NCI-H345 treated with DMSO at 0.1 percent for 48 hours (cell line): ENCODE results near the gene ITFG2.

Experiments
- DNase-seq: peaks from one replicate; lab custom pipeline; 2025; ENCODE audit not compliant: unreplicated experiment; lab: John Stamatoyannopoulos, UW

ITFG2 gene

DNA sequence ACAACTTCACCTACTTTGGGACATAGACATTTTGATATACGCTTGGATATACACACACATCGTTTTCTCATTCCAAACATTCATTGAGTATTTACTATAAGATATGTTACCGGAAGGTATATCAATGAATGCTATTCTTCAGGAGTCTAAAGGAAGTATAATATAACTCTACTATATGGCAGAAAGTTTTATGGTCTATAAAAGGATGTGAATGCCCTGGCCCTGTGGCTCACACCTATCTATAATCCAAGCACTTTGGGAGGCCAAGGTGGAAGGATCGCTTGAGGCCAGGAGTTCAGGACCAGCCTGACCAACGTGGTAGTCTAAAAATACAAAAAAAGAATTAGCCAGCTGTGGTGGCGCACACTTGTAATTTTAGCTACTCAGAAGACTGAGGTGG lies 16.8 kb downstream of the ITFG2 start:
- DNase-seq = no peak

DNA sequence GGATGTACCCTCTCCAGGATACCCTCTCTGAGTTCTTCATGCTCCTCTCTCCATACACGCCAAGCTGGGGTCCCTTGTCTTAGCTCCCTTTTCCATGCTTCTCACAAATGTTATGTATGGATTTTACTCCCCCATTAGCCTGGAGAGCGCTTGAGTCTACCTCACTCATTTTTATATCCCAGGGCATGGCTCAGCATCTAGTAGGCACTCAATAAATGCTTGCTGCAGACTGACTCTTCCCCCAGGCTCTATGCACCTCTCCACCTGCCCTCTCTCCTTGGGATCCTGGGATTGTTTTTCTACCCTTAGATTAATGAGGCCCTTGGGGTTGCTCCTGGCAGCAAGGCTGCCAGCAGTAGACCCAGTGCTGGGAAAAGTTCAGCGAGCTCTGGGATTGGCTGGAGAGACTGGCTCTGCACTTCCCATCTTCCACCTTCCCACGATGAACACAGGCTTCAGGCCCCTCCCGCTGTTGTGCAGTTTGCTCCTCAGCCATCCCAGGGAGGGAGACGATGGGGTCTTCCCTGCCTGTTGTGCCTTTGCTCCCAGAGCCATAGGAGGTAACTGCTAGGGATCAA lies 20.2 kb downstream of the ITFG2 start:
- DNase-seq = no peak

DNA sequence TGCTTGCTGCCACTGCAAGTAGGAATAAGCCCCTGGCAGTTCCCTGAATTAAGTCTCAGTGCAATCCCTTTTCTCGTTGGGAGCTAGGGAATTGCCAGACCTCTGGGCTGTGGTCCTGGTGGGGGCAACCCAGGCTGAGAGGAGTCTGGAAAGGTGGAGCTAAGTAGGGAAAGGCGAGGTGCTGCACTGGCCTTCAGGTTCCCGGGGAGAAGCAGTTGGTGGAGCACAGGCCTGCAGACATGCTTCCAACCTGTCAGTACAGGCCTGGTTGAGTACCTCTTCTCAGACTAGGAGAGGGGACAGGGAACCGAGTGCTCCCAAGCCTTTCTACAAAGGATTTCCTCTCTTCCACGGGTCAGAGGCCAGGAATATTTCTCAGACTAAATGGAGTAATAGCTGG lies 20.9 kb downstream of the ITFG2 start:
- DNase-seq = no peak

DNA sequence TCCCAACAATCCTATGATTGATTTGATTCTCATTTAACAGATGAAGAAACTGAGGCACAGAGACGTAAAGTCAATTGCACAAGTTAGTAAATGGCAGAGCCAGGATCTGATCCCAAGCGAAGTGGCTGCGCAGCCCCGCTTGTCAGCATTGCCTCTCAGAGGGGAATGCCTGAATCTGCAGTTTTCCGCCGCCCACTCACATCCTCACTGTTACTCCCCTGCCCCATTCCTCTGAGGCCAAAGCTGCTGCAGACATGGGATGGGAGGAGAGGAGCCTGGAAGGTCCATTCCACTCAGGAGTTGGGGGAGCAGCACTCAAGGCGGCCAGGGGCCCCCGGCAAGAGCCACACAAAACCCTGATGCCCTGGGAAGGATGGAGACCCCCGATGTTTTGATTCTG lies 21.3 kb downstream of the ITFG2 start:
- no peak for DNase-seq

DNA sequence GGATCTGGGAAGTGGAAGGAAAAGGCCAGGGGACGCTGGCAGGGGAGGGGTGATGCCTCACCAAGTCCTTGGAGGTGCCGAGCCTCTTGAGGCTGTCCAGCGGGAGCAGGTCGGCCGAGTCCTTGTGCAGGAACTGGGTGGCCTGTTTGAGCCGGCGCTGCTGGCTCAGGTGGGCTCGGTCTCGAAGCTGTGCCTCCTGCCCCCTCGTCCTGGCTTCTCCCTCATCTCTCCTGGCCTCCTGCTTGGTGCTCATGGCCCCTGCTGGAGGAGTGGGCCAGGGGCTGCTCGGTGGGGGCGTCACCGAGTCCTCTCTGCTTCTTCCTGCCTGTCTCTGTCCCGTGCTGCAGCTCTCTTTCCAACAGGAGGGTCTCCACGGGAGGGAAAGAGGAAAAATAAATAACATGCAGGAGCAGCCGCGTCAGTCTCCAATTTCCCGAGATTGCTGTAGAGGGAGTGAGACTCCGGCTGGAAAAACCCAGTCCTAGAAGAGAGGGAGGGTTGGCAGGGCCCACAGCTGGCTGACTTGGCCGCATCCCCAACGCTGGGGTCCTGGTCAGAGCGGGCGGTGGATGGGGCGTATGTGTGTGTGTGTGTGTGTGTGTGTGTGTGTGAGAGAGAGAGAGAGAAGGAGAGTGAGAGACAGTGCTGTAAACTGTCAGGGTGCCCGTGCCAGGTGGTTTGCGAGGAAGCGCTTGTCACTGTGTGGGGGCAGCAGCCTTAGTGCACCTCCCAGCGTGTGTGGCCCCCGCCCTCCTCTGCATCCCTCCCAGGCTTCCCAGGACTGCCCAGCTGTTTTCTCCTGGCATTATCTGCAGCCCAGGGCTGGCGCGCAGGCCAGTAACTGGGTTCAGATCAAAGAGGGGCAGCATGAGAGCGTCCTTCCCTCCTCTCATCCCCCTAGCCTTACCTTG lies 22.4 kb downstream of the ITFG2 start, which contains the start of gene NRIP2:
TSS of gene NRIP2 (minus strand) at position 455 of the 911 bp plus-strand sequence. CDS start at position 403, 52 bp downstream.
- no peak for DNase-seq

DNA sequence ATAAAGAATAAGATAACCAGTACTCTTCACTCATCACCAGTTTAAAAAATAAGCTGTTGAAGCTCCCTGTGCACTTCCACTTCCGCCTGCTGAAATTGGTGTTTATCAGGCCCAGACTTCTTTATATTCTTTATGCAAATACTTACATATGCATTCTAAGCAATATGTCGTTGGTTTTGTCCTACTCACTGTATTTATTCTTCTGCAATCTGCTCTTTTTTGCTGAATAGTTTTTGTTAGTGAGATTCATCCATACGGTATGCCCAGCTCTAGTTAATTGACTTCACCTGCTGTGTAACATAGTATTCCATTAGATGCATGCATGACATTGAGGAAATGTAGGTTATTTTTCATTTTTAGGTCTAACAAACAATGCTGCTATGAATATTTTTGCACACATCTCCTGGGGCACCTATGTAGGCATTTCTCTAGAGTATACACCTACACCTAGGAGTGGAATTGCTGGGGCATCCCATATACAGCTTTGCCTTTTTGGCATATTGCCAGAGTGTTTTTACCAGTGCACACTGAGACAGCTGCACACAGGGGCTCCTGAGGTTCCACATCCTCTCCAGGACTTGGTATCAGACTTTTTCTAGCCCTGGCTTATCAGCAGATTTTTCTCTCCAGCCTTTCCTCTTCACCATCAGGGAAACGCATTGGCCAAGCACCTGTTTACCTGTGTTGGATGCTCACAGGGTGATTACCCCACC lies 23.4 kb downstream of the ITFG2 start:
- DNase-seq = no peak

DNA sequence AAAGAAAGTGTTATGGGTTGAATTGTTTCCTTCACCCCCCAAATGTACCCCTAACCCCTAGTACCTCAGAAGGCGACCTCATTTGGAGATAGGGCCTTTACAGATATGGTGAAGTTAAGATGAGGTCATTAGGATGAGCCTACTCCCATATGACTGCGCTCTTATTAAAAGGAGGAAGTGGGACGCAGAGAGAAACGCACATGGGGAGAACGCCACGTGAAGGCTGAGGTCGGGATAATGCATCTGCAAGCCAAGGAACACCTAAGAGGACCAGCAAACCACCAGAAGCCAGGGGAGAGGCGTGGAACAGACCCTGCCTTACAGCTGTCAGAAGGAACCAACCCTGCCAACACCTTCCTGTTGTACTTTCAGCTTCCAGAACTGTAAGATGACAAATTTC lies 24.1 kb downstream of the ITFG2 start:
- no peak for DNase-seq

DNA sequence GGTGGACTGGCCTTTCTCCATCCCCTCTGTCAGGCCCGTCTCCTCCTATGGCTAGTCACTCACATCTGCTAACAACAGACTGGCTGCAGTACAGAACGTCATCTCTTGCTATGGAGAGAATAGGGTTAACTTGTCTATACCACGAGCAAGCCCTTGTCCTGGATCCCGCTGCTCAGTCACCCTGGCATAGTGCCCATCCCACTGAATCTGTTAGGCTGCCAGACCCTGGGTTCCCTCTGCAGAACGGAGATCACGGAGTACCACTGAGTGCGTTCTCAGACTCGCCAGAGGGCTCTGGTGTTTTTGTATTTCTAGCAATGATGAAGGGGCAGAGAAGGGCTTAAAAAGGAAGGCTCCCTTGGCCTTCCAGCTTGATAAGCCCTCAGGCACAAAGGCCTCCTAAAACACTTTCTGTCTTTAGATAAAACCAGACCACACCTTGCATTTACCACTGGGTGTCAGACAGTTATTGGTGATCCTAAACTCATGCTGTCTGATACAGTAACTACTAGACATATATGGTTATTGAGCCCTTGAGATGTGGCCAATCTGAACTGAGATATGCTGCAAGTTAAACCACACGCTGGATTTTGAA lies 28.7 kb downstream of the ITFG2 start:
- DNase-seq = no peak

DNA sequence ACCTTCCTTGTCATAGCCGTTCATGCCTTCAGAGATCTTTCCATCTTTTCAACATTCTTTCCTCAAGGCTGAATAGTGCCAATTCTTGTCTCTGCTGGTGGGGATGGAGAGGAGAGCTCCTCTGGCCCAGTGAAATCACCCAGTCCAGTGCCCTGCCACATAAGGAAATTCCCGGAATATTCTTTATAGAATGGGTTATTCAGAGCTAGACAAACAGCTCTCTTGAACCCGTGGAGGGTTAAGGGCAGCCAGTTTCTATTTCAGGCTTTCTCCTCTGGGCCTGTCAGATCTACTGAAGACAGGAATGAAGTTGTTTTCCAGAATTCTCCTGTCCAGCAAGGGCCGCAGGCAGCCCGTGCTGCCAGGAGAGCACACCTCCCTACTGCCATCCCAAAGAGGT lies 30.5 kb downstream of the ITFG2 start:
- DNase-seq = no peak

DNA sequence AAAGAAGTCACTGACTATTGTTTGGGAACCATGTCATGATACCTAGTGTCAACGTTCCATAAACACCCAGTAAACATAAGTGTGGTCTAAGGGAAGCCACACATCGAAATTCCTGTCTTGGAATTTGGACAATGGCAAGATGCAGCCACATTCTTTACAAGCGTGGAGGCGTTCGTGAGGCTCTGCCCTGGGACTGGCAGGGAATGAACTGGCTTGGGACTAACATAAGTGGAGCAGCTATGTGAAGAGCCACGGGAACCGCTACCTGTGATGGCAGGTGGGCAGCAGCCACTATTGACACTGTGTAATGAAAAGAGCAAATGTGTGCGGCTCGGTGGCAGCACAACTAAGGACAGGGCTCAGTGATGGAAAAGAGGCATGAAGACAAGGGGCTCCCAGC lies 32.3 kb downstream of the ITFG2 start:
- no peak for DNase-seq

DNA sequence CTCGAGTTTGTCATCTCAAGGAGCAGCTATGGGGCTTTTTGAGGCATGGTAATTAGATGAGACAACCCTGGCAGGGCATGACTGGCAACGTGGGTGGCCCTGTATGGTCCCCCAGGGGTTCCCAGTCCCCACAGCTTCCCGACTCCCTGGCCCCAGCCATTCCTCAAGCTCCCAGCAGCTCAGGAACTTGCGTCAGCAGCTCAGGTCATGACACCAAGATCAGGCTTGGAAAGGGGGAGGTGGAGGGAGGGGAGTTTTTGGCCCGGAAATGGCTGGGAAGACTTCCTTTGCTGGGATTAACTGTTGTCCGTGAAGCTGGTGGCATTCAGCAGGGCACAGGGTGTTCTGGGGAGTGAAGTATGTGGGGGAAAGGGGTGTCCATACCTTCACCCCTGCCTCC lies 32.8 kb downstream of the ITFG2 start:
- no peak for DNase-seq

DNA sequence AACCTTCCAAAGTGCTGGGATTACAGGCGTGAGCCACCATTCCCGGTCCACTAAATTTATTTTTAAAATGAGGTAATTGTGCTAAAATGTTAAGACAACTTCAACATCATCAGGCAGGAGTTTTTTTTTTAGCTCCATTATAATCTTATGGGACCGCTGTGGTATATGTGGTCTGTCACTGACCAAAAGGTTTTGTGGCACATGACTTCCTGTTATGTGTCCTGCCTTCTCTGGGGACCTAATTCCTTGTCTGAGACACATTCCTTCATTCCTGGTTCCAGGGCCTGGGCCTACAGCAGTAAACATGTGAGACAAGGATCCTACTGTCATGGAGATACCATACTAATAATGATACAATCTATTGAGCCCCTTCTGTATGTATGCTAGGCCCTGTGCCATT lies 39.5 kb downstream of the ITFG2 start:
- DNase-seq = no peak

DNA sequence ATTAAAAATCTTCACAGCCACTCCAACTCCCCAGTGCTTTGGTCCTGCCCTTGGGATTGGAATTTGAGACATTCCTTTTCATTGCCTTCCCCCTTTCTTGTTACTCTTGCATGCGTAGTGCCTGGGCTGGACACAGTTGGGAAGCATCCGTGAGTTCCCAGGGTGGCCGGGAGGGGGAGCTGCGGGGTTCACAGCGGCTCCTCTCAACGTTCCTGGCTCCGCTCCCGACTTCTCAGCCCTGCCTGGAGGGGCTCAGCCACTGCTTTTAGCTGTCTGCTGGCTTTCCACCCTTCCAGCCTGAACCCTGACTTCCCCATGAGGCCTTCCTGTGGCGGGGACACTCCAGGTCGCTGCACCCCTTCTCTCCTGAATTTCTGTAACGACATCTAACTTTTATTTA lies 41.2 kb downstream of the ITFG2 start:
- DNase-seq = no peak

DNA sequence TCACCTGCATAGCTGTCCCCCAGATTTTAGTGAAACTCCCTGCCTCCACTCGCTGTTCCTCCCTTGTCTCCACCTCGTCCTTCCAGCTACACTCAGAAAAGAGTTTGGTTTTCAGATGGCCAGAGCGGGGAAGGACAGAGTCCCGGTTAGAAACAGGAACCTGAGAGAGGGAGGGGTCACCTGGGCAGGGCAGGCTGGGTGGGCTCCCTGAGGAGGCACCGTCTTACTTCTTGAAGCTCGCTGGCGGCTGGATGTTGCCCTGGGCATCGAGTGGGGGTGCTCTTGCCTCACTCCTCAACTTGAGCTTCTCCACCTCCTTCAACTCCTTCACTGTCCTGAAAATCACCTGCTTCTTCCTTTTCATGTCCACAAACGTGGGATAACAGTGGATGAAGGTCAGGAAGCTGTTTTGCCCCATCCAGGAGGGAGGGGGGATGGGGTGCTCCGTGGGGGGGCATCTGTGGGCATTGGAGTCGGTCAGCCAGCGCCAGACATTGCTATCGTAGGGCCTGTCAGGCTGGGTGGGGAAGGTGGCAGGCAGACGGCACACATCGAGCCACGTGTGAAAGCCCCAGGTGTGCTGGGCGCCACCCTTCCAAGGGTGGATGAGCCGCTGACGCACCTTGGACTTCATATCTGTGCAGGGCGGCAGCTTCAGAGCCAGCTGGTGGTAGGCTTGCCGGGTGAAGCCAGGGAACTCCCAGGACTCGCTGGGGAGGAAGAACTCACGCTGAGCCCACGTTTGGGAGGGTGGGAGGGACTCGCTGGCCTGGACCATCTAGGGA lies 42.4 kb downstream of the ITFG2 start:
- DNase-seq = no peak

DNA sequence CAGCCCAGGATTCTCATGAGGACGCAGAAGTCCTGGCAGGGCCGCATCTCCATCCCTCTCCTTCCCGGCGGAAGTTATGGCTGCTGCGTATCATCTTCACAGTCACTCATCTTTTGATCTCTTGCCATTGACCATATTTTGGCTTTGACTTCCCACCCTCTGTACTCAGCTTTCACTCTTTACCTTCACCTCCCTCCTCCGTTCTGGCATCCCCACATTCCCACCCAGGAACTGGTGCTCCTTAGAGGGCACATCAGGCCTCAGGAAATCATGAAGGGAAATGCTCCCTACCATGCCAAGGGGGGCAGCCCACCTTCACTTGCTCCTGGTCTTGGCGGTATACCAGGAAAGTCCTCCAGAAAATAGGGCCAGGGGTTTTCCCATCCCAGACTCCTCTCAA lies 43.1 kb downstream of the ITFG2 start:
- no peak for DNase-seq

DNA sequence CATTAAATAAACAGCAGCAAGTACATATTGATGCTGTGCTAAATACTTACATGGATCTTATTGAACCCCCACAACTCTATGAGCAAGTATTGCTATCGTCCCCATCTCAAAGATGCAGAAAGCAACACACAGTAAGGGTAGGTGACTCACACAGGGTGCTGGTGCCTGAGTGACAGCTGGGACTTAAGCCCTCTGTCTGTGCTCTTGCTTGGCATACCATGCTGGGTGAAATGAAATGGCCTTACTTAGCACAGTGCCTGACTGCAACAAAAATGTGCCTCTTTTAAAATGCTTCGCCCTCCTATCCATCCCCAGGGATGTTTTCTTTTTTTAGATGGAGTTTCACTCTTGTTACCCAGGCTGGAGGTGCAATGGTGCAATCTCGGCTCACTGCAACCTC lies 43.6 kb downstream of the ITFG2 start:
- no peak for DNase-seq

DNA sequence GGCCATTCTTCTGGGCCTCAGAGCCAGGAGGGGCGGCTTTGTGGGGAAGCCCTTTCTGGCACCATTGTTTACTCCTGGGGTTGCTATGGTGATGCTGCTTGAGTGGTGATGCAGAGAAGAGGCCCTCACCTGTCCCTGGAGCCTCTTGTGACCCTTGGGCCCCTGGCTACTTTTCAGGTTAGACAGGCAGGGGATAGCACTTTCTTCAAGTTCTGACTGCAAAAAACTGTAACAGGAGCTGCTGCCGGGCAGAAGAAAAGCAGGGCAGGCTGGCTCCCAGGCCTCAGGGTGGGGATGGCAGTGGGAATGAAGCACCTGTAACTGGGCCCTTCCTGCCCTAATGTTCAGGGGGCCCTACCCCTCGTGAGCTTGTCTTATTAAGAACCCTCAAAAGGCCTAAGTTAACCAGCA lies 44.6 kb downstream of the ITFG2 start, which contains the start of gene TEX52:
TSS of gene TEX52 (minus strand) at position 19 of the 411 bp plus-strand sequence. CDS start at position 6, 13 bp downstream.
- no peak for DNase-seq

DNA sequence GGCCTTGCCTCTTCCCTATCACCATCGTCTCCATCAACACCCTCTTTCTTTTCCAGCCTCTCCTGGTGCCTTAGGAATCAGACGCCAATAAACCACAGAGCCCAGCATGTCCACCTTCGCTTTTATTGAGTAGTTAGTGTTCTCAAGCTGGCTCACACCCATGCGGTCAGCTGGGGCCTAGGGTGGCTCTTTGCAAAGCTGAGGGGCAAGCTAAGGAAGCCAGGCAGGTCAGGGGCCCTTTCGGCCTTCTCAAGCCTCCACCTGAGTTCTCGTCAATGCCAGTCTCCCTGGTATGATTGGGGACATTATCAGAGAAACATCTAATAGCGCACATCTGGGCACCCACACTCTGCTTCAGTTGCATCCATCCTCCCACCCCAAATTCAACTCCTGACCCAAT lies 45.1 kb downstream of the ITFG2 start:
- DNase-seq = no peak

DNA sequence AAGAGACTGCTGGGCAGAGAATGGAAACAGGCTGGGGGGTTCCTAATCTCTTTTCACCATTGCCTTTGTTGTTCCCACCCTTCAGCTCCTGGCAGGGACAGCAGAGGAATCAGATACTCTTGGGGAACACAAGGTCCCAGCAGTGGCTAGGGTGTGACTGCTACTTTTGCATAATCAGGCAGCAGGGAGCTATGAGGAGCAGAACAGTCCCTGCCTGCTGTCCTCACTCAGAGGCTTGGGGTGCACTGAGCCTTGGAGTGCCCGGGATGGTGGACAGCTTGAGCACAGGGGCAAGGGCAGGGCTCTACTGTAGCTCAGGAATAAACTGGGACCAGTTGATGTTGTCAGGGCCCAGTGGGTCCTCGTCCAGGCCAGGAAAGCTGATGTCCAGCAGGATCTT lies 45.9 kb downstream of the ITFG2 start:
- no peak for DNase-seq

DNA sequence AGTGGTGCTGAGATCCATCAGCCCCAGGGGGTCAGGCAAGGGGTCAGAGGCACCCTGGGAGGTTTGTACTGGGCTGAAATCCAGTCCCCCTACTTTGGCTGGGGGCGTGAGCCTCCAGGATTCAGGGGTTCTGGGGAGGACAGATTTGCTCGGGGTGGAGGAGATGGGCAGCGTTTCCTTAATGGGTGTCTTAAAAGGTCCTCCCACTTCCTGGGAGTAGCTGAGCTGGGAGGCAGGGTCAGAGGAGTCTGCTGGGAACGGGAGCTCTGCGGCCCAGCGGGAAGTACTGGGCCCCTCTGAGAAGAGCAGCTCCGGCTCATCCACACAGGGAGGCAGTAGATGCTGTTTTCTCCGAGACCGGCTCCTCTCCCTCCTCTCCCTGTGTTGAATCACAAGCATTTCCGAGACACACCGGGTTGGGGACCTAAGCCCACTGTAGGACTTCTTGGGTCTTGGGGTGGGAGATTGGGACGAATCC lies 46.5 kb downstream of the ITFG2 start:
- no peak for DNase-seq

DNA sequence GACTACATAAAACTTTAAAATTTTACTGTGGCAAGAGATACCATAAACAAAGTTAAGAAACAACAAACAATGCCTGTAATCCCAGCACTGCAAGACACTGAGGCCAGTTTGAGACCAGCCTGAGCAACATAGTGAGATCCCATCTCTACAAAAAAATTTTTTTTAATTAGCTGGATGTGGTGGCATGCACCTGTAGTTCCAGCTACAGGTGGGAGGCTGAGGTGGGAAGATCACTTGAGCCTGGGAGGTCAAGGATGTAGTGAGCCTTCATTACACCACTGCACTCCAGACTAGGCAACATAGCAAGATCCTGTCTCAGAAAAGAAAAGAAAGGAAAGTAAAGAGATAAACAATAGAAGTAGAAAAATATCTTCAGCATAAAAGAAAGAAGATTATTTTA lies 47.7 kb downstream of the ITFG2 start:
- DNase-seq = no peak
